GM18951 (cell line): ENCODE data around the gene PHLDA3.
"Not testable (repeated sequence)": the region's sequence is repeated elsewhere in the genome, so short reads cannot be mapped to it uniquely, and the experiment has no call there.

ENCODE experiments used
- POLR2A ChIP-seq: IDR thresholded peaks from 4 replicates; pipeline ENCODE4 v1.6.1; 2011; ENCODE audit warnings: mild to moderate bottlenecking; ENCODE audit not compliant: insufficient read length, insufficient read depth; ENCODE audit errors: extremely low read depth
- in situ Hi-C: fragments of 300-500 bp; cut with MboI; formaldehyde crosslinking; loops from one replicate; pipeline ENCODE4 v1.12.0; 2022; ENCODE audit warnings: low sequenced_read_pairs, mixed read lengths, inconsistent platforms; ENCODE audit not compliant: unreplicated experiment

PHLDA3 gene

GRCh38 chr1:201499795-201500669 is 31.0 kb upstream of the PHLDA3 start:
- no peak for TF ChIP-seq POLR2A
- in situ Hi-C loops, result no loop called here

GRCh38 chr1:201499191-201499590 is 30.2 kb upstream of the PHLDA3 start:
- in situ Hi-C loops, result no loop called here

GRCh38 chr1:201498621-201499020 is 29.6 kb upstream of the PHLDA3 start:
- in situ Hi-C loops, result no loop called here
- TF ChIP-seq POLR2A, result no peak

More at GRCh38 chr1:201499191-201499590, 30.2 kb upstream of the PHLDA3 start:
- TF ChIP-seq POLR2A, result no peak

- in situ Hi-C loops, result no loop called here
- no peak for TF ChIP-seq POLR2A
Measured at GRCh38 chr1:201497935-201498509, 29.0 kb upstream of the PHLDA3 start.

- in situ Hi-C loops, result no loop called here
- TF ChIP-seq POLR2A, result no peak
Measured at GRCh38 chr1:201496296-201496690, 27.3 kb upstream of the PHLDA3 start.

- in situ Hi-C loops, result no loop called here
- no peak for TF ChIP-seq POLR2A
Measured at GRCh38 chr1:201495551-201496295, 26.7 kb upstream of the PHLDA3 start.

GRCh38 chr1:201493757-201494617 is 25.0 kb upstream of the PHLDA3 start:
- TF ChIP-seq POLR2A, result no peak
- in situ Hi-C loops, result no loop called here

GRCh38 chr1:201493026-201493656 is 24.2 kb upstream of the PHLDA3 start:
- in situ Hi-C loops, result not testable (repeated sequence)

GRCh38 chr1:201491896-201492511 is 23.0 kb upstream of the PHLDA3 start:
- TF ChIP-seq POLR2A, result no peak
- in situ Hi-C loops, result no loop called here

GRCh38 chr1:201490708-201491131 is 21.7 kb upstream of the PHLDA3 start:
- no peak for TF ChIP-seq POLR2A
- in situ Hi-C loops, result no loop called here

- no peak for TF ChIP-seq POLR2A
- in situ Hi-C loops, result no loop called here
Measured at GRCh38 chr1:201489643-201490261, 20.8 kb upstream of the PHLDA3 start.
